Endothelial cell (in vitro differentiated cells): ENCODE data around the gene MAMSTR. TPM values are rescaled to one million over a fixed set of nuclear protein-coding genes. Genes with fewer than 3 reads are reported as not detected.

ENCODE experiments used
- DNase-seq: peaks from one replicate; pipeline ENCODE4 v3.0.0; 2021; ENCODE audit warnings: low spot score
- H3K27ac Mint-ChIP-seq: one replicate; pipeline ENCODE4 v1.8.0; 2021; ENCODE audit warnings: mixed read lengths, inconsistent platforms; ENCODE audit not compliant: unreplicated experiment
- H3K27me3 Mint-ChIP-seq: one replicate; pipeline ENCODE4 v1.8.0; 2021; ENCODE audit warnings: mild to moderate bottlenecking, moderate library complexity, mixed read lengths, inconsistent platforms; ENCODE audit not compliant: unreplicated experiment
- H3K36me3 Mint-ChIP-seq: one replicate; pipeline ENCODE4 v1.8.0; 2021; ENCODE audit warnings: mild to moderate bottlenecking, low read depth, mixed read lengths, inconsistent platforms; ENCODE audit not compliant: unreplicated experiment
- H3K4me1 Mint-ChIP-seq: one replicate; pipeline ENCODE4 v1.8.0; 2021; ENCODE audit warnings: mild to moderate bottlenecking, mixed read lengths, inconsistent platforms; ENCODE audit not compliant: unreplicated experiment
- H3K4me3 Mint-ChIP-seq: one replicate; pipeline ENCODE4 v1.8.0; 2021; ENCODE audit warnings: mild to moderate bottlenecking, mixed read lengths, inconsistent platforms; ENCODE audit not compliant: unreplicated experiment
- H3K9me3 Mint-ChIP-seq: one replicate; pipeline ENCODE4 v1.8.0; 2021; ENCODE audit warnings: mixed read lengths, inconsistent platforms; ENCODE audit not compliant: unreplicated experiment
- total RNA-seq: library from RNA; stranded (reverse); fragmentation: NEBNext Ultra II Directional; extraction: Animal tissue kit (Norgen Biotek cat#: 25700); gene quantifications from one replicate; pipeline ENCODE4 v1.2.1, GENCODE V29; 2021; ENCODE audit not compliant: unreplicated experiment
- TF ChIP-seq, protein P1 (sequence below): fragments of 200-600 bp; sonication (generic); IDR thresholded peaks from one replicate; pipeline ENCODE4 v1.5.0; 2021; ENCODE audit warnings: antibody characterized with exemption; ENCODE audit not compliant: unreplicated experiment

The MAMSTR gene
- total RNA-seq, 1 donor from 2014 or later = 1.5 TPM

DNA sequence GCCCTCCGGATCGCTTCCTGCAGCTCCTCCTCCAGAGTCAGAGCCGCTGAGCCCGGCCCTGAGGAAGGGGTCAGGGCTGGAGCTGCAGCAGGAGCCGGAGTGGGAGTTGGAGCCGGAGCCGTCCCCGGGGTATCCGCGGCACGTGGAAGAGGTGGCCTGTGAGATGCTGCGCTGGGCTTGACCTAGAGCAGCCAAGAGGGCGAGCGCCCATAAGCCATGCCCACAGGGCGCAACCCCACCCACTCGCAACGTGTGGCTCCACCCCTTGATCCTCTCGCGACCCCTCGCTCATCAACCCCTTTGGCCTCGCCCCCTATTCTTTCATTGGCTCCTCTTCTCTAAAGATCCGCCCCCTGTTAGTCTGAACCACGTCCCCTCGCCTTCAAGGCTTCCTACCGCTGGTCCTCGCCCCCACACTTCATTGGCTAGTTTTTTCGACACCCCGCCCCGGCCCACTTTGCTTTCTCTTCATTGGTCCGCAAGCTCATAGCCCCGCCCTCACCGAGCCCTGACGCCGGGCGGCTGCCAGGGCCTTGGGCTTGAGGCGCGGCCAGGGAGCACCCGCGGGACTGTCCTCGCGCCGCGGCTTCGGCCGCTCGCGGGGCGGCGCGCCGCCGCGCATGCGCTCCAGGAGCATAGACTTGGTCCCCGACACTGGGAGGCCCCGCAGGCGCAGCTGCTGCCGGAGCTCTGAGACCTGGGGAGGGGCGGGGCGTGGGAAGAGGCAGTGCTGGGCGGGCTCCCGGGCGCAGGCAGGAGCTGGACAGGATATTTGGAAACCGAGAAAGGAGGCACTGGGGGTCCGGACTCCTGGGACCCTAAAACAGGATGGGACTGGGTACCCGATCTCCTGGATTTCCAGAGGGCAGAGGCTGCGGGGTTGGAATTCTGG is 5.4 kb downstream of the MAMSTR start:
- Mint-ChIP-seq H3K27me3 (peaks cover 20% of the 10 kb centered on the region), H3K36me3 (peaks cover 9% of the 10 kb centered on the region), H3K4me3 (peak overlapping the region; percentile 88), H3K27ac (peak overlapping the region; percentile 67), H3K9me3 (no peaks in the 10 kb centered on the region), H3K4me1 (peaks cover 12% of the 10 kb centered on the region)
- peak; percentile 98 for DNase-seq
- TF ChIP-seq, protein P1, sequence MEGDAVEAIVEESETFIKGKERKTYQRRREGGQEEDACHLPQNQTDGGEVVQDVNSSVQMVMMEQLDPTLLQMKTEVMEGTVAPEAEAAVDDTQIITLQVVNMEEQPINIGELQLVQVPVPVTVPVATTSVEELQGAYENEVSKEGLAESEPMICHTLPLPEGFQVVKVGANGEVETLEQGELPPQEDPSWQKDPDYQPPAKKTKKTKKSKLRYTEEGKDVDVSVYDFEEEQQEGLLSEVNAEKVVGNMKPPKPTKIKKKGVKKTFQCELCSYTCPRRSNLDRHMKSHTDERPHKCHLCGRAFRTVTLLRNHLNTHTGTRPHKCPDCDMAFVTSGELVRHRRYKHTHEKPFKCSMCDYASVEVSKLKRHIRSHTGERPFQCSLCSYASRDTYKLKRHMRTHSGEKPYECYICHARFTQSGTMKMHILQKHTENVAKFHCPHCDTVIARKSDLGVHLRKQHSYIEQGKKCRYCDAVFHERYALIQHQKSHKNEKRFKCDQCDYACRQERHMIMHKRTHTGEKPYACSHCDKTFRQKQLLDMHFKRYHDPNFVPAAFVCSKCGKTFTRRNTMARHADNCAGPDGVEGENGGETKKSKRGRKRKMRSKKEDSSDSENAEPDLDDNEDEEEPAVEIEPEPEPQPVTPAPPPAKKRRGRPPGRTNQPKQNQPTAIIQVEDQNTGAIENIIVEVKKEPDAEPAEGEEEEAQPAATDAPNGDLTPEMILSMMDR = no peak

GRCh38 chr19:48713041-48713863 is 6.3 kb downstream of the MAMSTR start:
- TF ChIP-seq, protein P1 = no peak
- H3K4me1 Mint-ChIP-seq = peaks cover 9% of the 10 kb centered on the region
- no peak overlapping the region for H3K27ac Mint-ChIP-seq
- H3K27me3 Mint-ChIP-seq = peaks cover 16% of the 10 kb centered on the region
- peaks cover 4% of the 10 kb centered on the region for H3K36me3 Mint-ChIP-seq
- DNase-seq = peak; percentile 34
- H3K9me3 Mint-ChIP-seq = no peaks in the 10 kb centered on the region
- peak overlapping the region; percentile 86 for H3K4me3 Mint-ChIP-seq

GRCh38 chr19:48711106-48711662 is 8.3 kb downstream of the MAMSTR start:
- no peak overlapping the region for H3K4me3 Mint-ChIP-seq
- H3K27ac Mint-ChIP-seq = no peak overlapping the region
- TF ChIP-seq, protein P1 = no peak
- no peaks in the 10 kb centered on the region for H3K9me3 Mint-ChIP-seq
- no peaks in the 10 kb centered on the region for H3K36me3 Mint-ChIP-seq
- DNase-seq = no peak
- H3K4me1 Mint-ChIP-seq = peaks cover 4% of the 10 kb centered on the region
- peaks cover 14% of the 10 kb centered on the region for H3K27me3 Mint-ChIP-seq

- no peak overlapping the region for H3K27ac Mint-ChIP-seq
- peak overlapping the region; percentile 57 for H3K4me3 Mint-ChIP-seq
These were observed 11.1 kb downstream of the MAMSTR start for GRCh38 chr19:48708471-48708870.

More at GRCh38 chr19:48708471-48708870, 11.1 kb downstream of the MAMSTR start:
- no peak for DNase-seq
- TF ChIP-seq, protein P1 = no peak
- H3K9me3 Mint-ChIP-seq = no peaks in the 10 kb centered on the region
- no peaks in the 10 kb centered on the region for H3K36me3 Mint-ChIP-seq
- H3K27me3 Mint-ChIP-seq = peaks cover 16% of the 10 kb centered on the region
- no peaks in the 10 kb centered on the region for H3K4me1 Mint-ChIP-seq
